RPMI7951 (cell line): ENCODE measurements around the gene CSAD. TPM values are rescaled to one million over a fixed set of nuclear protein-coding genes. Genes with fewer than 3 reads are reported as not detected.
A peak's percentile ranks its signal among the peaks of the same experiment; 100 is the strongest.
"Not testable (repeated sequence)": the region's sequence is repeated elsewhere in the genome, so short reads cannot be mapped to it uniquely, and the experiment has no call there.

Experiments used
- DNase-seq: peaks from one replicate; pipeline ENCODE4 v3.0.0-alpha.2; 2012; ENCODE audit warnings: low read depth
- total RNA-seq: library from RNA; depleted of rRNA; stranded (reverse); fragments of >200 nt; shearing (Covaris generic); gene quantifications from 2 replicates; pipeline ENCODE4 v1.2.3, GENCODE V29; 2014

CSAD gene
- total RNA-seq, 1 experiment from 2014 or later = 1.8 TPM

GRCh38 chr12:53218551-53219291 is 38.0 kb upstream of the CSAD start:
- no peak for DNase-seq

GRCh38 chr12:53217931-53218307 is 37.2 kb upstream of the CSAD start:
- DNase-seq = no peak

GRCh38 chr12:53217051-53217930 is 36.6 kb upstream of the CSAD start:
- DNase-seq = peak; percentile 61

- DNase-seq = no peak
These were observed 34.8 kb upstream of the CSAD start for GRCh38 chr12:53215497-53215896.

DNA sequence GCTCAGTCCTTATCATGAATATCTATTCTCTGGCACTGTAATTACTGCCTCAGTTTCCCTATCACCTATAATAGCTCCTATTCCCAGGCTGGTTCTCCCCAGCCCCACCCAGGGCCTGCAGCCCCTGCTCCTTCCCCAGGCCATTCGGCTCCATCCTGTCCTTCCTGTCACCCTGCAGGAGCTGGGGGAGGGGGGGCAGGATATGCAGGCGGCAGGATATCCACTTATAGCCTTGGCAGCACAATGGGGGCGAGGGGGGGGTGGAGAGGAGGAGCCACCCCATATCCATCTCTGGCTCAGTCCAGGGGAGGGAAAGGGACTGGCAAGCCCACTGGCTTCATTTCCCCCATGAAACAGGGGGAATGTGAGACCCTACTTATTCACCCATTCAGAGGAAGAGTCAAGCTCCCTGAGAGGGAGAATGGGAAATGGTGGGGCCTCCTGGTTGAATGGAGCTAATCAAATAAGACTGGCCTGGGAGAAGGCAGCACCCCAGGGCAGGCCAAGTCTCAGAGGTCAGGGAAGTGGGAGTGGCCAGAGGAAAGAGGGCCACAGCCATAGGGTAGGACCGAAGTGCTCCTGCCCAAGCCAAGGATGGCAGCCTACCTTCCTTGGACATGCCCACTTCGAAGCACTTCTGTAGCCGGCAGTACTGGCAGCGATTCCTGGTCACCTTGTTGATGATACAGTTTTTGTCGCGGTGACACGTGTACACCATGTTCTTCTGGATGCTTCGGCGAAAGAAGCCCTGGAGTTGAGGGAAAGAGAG is 34.1 kb upstream of the CSAD start:
- DNase-seq = no peak

DNA sequence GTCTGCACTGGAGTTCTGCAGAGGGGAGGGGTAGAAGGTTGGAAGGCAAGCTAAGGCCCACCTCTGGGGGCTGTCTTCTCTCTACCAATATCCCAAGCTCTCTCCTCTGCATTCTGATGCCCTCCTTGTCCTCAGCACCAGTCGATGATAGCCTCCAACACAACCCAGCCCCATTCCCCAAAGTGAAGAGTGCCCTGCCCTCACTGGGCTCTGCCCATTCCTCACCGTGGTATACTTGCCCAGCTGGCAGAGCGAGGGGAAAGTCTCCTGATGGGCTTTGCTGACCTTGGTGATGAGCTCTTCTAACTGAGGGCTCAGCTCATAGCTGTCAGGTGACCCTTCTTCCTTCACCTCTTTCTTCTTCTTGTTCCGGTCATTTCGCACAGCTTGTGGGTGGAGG is 33.5 kb upstream of the CSAD start:
- DNase-seq = no peak

DNA sequence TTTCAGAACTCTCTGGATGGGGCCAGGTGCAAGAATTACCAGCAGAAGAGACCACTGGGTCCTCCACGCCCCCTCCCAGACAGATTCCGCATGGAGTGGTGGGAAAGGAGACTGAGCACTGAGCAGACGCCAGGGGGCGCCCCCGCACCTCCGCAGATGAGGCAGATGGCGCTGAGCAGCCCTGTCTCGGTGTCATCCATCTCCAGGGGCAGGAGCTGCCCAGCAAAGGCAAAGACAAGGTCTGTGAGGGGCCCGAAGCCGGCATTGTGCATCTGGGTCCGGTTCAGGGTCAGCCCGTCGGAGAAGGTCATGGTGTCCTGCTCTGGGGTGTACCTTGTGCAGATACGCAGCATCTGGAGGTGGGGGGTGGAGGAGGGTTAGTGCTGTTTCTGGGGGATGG is 32.6 kb upstream of the CSAD start:
- DNase-seq = peak; percentile 61

DNA sequence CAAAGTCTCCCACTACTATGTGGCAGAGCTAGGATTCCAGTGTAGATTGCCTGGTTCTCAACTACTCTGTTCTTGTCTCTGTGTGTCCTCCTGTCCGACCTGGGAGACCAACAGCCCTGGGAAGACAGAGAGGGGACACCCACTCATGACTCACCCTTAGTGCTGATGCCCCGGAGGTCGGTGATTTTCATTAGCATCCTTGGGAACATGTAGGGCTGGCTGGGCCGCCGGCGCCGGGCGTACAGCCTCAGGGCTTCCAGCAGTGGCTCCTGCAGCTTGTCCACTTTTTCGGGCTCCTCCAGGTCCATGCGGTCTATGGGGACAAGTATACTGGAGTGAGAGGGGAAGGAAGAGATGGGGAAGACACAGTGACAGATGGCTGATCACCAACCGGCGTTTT is 32.2 kb upstream of the CSAD start:
- peak; percentile 34 for DNase-seq

DNA sequence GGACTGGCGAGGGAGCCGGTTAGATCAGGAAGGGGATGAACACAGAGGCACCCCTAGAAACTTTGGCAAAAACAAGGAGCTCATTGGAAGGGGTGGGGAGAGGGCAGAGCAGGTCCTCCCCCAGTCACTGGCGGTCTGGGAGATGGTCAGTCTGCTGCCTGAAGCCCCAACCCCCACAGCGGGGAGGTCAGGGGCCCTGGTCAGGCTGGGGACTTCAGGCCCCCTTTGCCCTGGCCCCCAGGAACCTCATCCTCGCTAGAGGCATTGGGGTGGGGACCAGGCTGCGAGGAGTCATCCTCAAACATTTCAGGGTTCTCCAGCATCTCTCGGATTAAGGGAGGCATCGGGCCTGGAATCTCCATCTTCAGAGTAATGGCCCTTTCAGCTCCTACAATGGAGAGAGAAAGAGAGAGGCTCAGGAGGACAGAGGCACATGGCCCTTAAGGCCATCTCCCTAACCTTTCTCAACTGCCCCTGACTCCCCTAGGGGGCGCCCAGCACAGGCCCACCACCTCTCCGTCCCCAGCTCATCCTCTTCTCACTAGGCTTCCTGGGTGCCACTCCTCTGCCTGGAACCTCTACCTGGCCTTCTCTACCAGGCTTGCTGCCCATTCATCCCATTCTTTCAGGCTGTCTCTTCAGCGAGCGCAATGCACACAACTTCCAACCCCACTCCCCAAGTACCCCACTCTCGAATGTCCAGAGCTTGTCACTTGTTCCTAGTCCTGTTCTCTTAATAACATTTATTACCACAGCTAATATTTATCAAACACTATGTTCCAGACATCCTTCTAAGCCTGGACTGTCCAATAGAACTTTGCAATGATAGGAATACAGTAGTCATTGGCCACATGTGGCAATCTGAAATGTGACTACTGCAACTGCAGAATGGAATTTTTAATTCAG is 31.0 kb upstream of the CSAD start:
- DNase-seq = no peak

- no peak for DNase-seq
These were observed 30.1 kb upstream of the CSAD start for GRCh38 chr12:53210843-53211242.

DNA sequence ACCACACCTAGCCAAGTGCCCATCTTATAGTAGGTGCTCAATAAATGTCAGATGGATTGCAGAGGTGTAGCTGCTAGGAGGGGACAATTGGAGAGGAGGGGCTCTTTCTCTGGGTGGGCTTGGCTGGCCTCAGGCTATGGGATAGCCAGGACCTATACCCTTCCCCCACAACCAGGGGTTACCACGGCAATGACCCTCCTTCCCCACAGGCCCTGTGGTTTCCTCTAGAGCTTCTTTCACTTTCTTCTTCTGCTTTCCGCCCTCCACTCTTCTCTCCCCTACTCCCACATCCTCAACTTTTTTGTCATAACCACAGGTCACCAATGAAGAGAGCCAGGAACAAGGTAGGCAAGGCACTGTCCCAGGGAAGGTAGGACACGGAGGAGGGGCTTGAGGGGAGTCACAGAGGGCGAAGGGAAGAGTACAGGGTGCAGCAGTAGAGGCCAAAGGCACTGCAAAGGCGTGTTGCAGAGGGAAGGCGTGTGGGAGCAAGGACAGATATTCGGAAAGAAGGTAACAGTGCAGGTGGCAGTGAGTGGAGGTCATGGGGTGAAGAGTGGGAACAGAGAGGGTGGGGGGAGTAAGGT is 28.2 kb upstream of the CSAD start:
- no peak for DNase-seq

DNA sequence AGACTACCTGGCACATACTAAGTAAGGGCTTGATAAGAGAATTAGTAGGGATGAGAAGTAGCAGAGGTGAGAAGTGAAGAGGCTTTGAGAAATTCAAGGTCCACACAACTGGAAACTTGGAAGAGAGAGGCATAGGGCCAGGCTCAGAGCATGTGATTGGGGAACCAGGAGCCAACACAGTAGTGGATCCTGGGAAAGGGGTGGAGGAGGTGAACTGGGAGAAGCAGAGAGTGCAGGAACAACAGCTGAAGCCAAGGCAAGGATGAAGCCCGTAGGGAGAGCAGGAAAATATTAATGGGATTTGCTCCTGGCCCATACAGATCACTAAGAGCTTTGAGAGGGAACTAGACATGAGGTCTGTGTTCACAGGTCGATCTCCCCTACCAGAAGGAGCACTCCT is 27.7 kb upstream of the CSAD start:
- DNase-seq = no peak

DNA sequence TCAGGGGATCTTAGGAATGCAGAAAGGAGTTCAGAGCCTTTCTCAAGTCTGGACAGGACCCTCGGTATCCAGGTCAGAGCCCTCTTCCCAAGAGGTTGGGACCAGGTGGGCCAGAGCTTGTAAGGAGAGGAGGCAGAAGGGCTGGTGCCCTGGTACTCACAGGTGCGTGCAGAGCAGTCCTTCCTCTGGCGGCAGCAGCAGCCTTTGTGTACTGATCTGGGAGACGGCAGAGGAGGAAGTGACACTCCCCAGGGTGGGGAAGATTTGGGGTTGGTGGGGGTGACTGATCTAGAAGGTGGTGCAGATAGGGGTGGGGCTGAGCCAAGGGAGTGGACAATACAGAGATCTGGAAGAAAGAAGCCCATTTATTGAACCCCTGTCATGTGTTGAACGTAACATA is 26.3 kb upstream of the CSAD start, which contains the start of gene ITGB7:
Gene ITGB7, minus strand, starts transcription at position 210 of the 400 bp plus-strand sequence. CDS start 6,808 bp downstream, outside the sequence.
- no peak for DNase-seq

GRCh38 chr12:53205747-53206419 is 25.2 kb upstream of the CSAD start:
- DNase-seq = peak; percentile 80

DNA sequence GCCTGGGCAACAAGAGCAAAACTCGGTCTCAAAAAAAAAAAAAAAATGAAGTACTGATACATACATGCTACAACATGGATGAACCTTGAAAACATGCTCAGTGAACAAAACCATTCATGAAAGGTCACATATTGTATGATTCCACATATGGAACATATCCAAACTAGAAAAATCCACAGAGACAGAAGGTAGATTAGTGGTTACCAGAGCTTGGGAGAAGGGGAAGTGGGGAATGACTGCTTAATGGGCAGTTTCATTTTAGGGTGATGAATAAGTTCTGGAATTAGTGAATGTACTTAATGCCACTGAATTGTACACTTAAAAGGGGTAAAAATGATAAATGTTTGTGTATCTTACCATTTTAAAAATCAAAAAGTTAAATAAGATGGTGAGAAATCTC is 23.6 kb upstream of the CSAD start:
- DNase-seq = no peak

DNA sequence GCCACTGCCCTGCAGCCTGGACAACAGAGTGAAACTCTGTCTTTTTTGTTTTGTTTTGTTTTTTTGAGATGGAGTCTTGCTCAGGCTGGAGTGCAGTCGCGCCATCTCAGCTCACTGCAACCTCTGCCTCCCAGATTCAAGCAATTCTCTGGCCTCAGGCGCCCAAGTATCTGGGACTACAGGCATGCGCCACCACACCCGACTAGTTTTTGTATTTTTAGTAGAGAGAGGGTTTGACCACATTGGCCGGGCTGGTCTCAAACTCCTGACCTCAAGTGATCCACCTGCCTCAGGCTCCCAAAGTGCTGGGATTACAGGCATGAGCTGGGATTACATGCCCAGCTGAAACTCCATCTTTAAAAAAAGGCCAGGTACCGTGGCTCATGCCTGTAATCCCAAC is 21.6 kb upstream of the CSAD start:
- DNase-seq = not testable (repeated sequence)

DNA sequence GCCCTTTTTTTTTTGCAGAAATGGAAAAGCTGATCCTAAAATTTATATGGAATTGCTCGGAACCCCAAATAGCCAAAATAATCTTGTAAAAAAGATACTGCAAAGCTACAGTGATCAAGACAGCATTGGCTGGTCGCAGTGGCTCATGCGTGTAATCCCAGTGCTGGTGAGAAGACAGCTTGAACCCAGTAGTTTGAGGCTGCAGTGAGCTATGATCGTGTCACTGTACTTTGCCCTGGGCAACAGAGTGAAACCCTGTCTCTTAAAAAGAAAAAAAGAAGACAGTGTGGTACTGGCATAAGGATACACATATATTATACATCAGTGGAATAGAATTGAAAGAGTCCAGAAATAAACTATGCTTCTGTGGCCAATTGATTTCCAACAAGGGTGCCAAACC is 20.9 kb upstream of the CSAD start:
- DNase-seq = no peak

DNA sequence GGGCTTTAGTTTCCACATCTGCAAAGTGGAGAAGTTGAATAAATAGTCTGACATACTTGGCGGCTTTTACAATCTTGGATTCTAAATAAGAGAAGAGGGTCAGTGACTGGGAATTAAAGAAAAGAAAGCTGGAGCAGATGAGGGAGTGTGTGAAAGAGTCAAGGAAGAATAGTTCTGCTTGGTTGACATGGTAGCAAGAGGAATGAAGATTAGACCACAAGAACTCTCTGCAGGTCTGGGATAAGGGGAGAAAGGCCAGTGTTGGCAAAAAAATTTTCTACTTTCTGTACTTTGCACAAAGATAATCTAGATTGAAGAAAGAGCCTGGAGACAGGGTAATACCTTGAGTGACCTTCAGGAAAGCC is 20.4 kb upstream of the CSAD start:
- DNase-seq = no peak

GRCh38 chr12:53200458-53201176 is 19.9 kb upstream of the CSAD start:
- DNase-seq = no peak

GRCh38 chr12:53200107-53200457 is 19.4 kb upstream of the CSAD start:
- DNase-seq = no peak
